ENCODE results near the gene IP6K3. TPM values are rescaled to one million over a fixed set of nuclear protein-coding genes. Genes with fewer than 3 reads are reported as not detected.

The IP6K3 gene
- total RNA-seq, 1 donor from 2014 or later, result not detected

DNA sequence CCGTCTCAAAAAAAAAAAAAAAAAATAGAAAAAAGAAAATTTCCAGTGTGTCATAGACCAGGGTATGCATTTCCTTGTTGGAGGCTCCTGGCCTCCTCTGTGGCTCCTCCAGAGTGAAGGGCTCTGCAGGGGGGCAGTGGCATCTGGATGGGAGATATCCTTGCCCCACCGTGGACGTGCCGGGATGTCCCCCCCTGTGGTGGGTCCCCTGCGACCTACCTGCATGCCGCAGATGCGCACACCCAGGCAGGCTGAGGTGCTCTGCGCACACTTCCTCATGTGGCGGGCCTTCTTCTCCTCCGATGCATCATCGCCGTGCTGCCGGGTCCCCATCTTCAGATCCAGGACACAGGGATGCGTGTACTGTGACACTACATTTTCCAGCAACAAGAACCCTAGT is 21.5 kb downstream of the IP6K3 start:
- Histone ChIP-seq H3K4me3 (no peak overlapping the region), H3K27ac (no peak overlapping the region), H3K9me3 (no peaks in the 10 kb centered on the region), H3K27me3 (no peaks in the 10 kb centered on the region), H3K4me1 (no peaks in the 10 kb centered on the region), H3K36me3 (no peaks in the 10 kb centered on the region)
- intact Hi-C loops (cut with DNase I), result no loop called here
- DNase-seq (ENCODE audit: low spot score in 2 of 2), result no peak
- TF ChIP-seq, protein P1, sequence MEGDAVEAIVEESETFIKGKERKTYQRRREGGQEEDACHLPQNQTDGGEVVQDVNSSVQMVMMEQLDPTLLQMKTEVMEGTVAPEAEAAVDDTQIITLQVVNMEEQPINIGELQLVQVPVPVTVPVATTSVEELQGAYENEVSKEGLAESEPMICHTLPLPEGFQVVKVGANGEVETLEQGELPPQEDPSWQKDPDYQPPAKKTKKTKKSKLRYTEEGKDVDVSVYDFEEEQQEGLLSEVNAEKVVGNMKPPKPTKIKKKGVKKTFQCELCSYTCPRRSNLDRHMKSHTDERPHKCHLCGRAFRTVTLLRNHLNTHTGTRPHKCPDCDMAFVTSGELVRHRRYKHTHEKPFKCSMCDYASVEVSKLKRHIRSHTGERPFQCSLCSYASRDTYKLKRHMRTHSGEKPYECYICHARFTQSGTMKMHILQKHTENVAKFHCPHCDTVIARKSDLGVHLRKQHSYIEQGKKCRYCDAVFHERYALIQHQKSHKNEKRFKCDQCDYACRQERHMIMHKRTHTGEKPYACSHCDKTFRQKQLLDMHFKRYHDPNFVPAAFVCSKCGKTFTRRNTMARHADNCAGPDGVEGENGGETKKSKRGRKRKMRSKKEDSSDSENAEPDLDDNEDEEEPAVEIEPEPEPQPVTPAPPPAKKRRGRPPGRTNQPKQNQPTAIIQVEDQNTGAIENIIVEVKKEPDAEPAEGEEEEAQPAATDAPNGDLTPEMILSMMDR (IDR thresholded peaks at IDR 0.05), result no peak

DNA sequence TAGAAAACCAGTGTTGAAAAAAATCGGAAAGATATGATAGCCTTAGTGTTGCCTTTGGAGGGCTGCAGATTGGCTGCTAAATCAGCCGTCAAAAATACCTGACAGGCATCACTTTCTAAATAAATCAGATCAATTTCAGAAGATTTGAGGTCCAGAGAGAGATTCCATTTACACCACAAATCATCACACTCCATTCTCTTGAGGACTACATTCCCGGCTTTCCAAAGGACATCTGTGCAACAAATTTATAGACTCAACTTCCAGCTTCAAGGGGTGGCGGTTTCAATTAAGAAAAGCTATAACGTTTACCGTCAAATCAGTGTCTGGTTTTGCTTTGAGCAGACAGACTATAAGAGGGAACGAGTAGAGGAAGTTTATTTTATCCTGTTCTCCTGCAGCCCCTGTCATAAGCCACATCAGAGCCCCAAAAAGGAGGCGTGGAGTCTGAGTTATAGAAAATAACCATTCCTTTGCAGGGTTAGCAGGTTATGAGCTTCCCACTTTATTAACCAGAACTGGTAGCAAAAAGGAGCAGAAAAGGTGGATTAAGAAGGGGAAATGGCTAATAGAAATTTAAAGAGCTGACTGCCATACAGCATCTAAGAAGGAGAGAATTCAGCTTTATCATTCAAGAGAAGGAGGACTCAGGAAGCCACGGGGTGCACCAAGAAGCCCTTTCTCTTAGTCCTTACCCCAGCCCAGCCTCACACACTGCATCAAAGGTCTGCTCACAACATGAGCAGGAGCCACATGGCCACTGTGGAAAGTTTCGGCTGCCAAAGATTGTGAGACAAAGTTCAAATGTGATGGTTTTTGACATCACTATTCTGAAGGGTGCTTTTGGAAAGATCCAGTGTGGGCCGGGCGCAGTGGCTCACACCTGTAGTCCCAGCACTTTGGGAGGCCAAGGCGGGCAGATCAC is 22.3 kb downstream of the IP6K3 start:
- Histone ChIP-seq H3K27me3 (no peaks in the 10 kb centered on the region), H3K27ac (no peak overlapping the region), H3K9me3 (no peaks in the 10 kb centered on the region), H3K4me1 (no peaks in the 10 kb centered on the region), H3K4me3 (no peak overlapping the region), H3K36me3 (no peaks in the 10 kb centered on the region)
- TF ChIP-seq, protein P1 (IDR thresholded peaks at IDR 0.05), result no peak
- DNase-seq (ENCODE audit: low spot score in 2 of 2), result no peak
- intact Hi-C loops (cut with DNase I), result no loop called here

DNA sequence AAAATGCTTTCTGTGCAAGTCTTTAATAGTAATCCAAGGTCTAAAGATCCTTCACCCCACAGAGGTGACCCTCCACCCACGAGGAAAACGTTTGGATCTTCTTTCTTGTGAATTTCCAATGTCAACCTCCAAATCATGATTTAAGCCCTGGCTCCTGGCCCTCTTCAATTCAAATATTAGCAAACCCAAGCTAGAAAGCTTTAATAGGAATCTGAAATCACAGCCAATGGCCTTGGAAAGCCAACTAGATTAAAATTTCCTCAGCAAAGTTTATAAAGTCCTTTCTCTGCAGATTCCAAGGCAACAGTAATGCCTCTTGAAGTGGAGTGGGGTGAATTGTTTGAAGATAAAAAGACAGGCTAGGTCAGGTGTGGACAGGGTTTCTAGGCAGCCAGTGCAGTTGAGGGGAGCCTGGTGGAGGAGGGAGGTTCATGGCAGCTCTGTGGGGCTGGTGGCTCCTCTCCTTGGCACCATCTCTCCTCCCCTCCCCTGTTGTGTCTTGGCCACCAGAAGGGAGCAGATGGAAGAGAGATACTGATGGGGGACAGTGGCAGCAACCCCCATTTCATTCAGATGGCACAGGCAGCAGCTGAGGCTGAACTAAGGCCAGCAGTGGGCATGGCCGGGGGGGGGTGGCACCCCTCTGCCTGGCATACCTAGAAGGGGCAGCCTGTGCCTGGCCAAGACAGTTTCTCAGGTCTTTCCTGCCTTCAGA is 23.2 kb downstream of the IP6K3 start:
- TF ChIP-seq, protein P1 (IDR thresholded peaks at IDR 0.05), result no peak
- intact Hi-C loops (cut with DNase I), result no loop called here
- H3K27me3 ChIP-seq, result no peaks in the 10 kb centered on the region
- H3K9me3 ChIP-seq, result no peaks in the 10 kb centered on the region
- H3K4me1 ChIP-seq, result no peaks in the 10 kb centered on the region
- H3K36me3 ChIP-seq, result no peaks in the 10 kb centered on the region
- H3K27ac ChIP-seq, result no peak overlapping the region
- no peak for DNase-seq (ENCODE audit: low spot score in 2 of 2)
- H3K4me3 ChIP-seq, result no peak overlapping the region

DNA sequence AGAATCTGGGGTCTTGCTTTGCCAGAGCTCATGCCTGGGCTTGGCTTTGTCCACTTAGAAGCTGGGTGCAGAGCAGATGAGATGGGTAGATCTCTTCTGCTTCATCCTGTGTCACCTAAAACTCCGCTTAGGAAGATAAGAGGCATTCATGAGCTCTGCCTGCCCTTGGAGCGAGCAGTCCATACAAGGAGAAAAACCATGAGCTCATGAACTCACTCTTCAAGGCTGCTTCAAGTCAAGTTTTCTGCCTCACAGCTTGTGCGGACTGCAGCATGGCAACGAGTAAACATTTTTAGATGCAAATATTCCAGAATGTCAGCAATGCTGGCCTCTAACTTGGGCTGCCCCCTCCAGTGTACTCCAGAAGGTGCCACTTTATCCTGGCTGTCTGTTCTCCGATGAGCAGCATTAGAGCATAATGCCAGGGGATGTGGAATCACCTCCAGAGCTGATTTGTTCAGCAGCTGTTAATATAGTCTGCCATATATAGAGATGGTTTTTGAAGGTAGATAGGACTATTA is 24.5 kb downstream of the IP6K3 start:
- Histone ChIP-seq H3K9me3 (no peaks in the 10 kb centered on the region), H3K27ac (no peak overlapping the region), H3K36me3 (no peaks in the 10 kb centered on the region), H3K4me3 (no peak overlapping the region), H3K4me1 (peaks cover 0 to 3% of the 10 kb centered on the region in 2 donors), H3K27me3 (no peaks in the 10 kb centered on the region)
- TF ChIP-seq, protein P1 (IDR thresholded peaks at IDR 0.05), result no peak
- DNase-seq (ENCODE audit: low spot score in 2 of 2), result no peak
- intact Hi-C loops (cut with DNase I), result no loop called here

DNA sequence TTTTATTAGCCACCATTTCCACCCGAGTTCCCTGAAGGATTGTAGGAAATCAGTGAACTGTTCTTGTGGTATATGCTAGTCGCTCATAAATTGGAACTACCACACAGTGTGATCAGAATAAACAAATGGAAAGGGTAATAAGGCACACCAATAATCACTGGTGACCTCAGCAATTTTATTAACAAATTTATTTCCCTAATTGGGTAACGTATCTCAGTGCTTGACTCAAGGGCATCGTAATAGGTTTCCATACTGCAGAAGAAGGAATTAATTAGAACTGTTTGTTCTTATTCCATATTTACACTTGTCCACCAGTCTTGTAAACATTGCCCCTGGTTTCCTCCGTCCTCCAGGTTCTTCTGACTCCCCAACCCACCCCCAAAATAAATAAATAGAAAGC is 25.2 kb downstream of the IP6K3 start:
- intact Hi-C loops (cut with DNase I), result no loop called here
- TF ChIP-seq, protein P1 (IDR thresholded peaks at IDR 0.05), result no peak

More for the DNA sequence above, 25.2 kb downstream of the IP6K3 start:
- DNase-seq (ENCODE audit: low spot score in 2 of 2), result no peak
- no peaks in the 10 kb centered on the region for H3K36me3 ChIP-seq
- H3K9me3 ChIP-seq, result no peaks in the 10 kb centered on the region
- H3K4me1 ChIP-seq, result peaks cover 0 to 3% of the 10 kb centered on the region in 2 donors
- no peak overlapping the region for H3K27ac ChIP-seq
- no peaks in the 10 kb centered on the region for H3K27me3 ChIP-seq
- no peak overlapping the region for H3K4me3 ChIP-seq
